Activated effector memory CD4-positive, alpha-beta T cell treated with Interleukin-2 at 50 U/mL for 16 hours (primary cell): ENCODE data around the gene TENM3.

ENCODE experiments used
- DNase-seq: peaks from one replicate; pipeline ENCODE4 v3.0.0-alpha.2; 2020

TENM3 gene

DNA sequence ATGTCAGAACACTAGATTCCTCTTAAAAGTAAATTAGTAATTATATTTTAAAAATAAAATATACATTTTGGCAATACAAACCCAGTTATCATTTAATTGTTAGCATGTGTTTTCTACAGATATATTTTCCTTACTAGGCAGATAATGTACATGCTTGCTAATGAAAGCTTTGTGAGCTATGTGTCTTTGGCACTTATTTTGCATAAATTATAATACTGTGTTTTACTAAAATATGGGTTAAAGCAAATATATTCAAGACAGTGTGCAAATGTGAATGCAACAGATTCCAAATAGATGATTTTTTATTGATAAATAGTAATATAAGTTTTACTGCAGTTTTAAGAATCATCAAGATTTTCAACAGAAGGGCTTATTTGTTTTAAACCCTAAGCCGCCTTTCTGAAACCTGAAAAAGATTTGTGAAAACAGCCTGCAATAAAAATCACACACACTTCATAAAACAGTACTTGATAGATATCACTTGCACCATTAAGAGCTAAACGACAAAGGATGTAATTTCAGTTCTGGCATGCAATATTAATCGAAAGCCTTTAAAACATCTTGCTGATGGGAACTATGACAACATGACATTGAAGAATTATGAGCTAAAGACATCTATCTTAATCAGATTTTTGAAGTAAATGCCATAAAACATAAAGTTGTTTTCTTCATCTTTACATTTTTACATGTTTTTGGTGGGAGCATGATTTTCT is 340.7 kb downstream of the TENM3 start:
- DNase-seq, result no peak

DNA sequence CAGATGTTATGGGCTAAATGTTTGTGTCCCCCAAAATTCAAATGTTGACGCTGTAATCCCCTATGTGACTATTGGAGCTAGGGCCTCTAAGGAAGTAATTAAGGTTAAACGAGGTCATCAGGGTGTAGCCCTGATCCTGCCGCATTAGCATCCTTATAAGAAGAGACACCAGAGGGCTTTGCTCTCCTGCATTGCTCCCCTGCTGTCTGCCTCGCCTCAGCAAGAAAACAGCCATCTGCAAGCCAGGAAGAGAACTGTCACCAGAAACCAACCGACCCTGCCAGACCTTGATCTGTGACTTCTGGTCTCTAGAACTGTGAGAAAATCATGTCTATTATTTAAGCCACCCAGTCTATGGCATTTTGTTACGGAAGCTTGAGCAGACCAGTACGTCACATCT is 342.1 kb downstream of the TENM3 start:
- no peak for DNase-seq

DNA sequence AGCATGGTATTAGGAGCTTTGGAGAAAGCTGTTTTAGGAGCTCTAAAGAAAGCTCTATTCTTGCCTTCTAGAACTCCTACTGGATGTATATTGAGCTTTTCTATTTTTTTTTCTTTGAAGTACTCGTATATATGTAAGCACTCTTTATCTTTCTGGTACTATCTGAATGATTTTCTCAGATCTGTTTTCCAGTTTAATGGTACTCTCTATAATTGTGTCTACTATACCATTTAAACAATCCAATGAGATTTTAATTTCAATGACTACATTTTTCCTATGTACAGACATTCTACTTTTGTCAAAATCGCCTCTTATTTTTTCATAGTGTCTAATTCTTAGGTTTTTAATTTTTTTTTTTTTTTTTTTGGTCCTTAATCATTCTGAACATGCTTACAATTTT is 345.9 kb downstream of the TENM3 start:
- DNase-seq, result no peak

DNA sequence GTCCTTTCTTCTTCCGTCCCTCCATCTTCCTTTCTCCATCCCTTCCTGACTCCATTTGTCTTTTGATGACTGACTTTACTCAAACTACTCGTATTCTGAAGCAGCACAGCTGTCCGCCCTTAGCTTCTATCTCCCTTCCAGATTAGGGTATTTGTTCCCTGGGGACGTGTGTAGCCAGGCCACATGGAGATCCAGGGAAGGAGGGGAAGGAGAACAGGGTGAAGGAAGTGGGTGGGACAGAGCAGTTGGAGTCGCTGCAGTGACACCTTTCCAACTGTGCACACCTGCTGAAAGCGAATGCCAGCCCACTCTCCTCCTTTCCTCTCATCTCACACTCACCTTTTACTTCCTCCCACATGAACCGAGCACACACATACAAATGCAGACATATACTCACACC is 350.2 kb downstream of the TENM3 start:
- no peak for DNase-seq

DNA sequence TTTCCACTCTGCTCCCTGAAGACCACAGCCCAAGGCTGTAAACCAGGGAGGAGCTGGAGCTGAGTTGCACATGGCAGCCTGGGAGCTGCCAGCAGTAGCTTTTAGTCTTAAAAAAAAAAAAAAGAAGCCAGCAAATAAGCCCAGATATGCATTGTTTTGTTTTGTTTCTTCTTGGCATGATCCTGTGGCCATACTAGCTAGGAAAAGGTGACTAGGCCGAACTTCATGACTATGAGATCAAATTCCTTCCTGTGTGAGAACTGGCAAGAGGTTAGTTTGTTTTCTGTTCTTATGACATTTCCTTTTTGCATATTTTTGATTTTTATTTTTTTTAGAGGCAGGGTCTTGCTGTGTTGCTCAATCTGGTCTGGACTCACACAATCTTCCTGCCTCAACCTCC is 350.7 kb downstream of the TENM3 start:
- DNase-seq, result no peak

DNA sequence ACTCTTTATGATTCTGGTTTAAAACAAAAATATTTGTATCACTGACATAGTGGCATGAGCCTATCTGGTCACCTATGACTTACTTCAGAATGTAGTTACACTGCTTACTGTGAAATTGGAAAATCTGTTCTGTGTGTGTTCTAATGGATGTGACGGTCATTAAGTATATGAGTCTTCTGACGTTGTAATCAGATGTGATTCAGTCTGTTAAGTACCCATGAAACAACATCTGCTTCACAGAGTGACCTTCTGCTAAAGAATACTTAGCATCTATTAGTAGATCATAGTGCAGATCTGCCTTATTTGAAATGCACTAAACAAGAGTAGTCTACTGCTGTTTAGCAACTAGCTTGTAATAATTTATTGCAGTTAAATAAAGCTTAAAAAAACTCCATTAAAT is 356.9 kb downstream of the TENM3 start:
- no peak for DNase-seq

DNA sequence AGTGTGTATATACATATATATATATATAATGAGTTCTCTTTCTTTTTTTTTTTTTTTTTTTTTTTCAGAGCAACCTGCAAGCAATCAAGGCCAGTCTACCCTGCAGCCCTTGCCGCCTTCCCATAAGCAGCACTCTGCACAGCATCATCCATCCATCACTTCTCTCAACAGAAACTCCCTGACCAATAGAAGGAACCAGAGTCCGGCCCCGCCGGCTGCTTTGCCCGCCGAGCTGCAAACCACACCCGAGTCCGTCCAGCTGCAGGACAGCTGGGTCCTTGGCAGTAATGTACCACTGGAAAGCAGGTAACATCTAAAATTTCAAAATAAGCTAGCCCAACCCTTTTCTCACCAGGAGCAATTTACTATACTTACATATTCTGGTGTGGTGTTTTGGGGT is 357.7 kb downstream of the TENM3 start:
- no peak for DNase-seq

DNA sequence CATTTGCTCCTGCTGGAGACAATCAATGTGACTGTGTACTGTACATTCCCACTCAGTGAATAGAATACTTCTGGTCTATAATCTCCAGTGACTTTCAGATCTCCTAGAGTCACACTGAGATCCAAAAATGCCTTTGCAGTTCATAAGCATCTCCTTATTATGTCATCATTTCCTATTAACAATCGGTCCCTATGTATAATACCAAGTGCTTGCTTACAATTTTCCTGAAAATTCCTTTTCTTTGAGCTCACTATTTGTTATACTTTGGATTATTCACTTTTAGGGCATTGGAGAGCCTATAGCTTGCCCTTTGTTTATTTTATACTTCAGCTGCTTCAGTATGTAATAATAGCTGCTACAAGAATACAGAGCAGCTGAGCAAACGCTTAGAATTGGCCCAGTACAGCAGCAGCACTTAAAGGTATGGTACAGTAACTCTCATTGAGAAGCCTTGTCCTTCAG is 361.0 kb downstream of the TENM3 start:
- no peak for DNase-seq

DNA sequence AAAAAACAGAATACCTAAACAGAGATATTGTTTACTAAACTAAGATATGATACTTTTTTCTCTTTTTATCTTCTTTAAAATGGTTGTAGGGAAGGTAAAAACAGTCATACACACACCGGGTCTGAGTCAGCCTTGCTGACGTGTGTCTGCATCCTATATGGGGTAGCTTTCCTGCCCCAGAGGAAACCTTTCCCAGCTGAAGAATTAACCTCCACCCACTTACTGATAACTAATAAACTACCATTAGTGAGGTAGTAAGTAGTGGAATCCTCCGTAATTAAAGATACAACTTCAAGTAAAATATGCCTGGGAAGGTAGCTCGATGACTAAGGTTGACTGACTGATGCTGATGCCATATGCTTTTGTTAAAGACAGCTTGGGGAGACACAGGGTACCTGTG is 361.8 kb downstream of the TENM3 start:
- DNase-seq, result no peak

DNA sequence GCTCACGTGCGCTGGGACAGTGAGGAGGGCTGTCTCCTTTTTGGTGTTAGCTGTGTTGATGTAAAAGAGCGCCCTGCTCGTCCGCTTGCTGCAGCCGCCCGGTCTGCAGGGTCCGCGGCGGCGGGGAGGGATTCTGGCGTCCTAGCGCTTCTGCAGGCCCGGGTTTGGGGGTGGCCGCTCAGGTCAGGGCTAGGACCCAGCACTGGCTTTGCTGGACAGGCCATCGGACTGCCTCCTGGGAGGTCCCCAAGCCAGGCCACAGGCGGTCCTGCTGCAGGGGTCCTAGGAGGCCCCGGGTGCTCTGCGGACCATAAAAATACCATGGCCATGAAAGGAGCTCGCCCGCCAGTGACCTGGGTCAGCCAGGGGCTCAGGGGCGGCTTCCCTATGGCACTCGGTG is 365.3 kb downstream of the TENM3 start:
- no peak for DNase-seq

DNA sequence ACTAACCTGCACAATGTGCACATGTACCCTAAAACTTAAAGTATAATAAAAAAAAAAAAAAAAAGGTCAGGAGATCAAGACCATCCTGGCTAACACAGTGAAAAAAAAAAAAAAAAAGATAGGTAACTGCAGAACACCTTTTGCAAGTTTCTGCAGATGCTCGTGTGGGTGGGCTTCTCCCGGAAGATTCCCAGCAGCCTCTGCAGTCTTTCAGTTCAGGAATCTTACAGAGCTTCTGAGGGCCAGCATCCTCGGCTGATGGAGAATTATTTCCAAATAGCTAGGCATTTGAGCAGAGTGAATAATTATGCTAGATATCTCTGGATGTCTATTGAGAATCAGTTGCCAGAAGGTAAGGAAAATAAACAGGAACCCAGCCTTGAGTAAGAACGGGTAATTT is 373.3 kb downstream of the TENM3 start:
- no peak for DNase-seq

DNA sequence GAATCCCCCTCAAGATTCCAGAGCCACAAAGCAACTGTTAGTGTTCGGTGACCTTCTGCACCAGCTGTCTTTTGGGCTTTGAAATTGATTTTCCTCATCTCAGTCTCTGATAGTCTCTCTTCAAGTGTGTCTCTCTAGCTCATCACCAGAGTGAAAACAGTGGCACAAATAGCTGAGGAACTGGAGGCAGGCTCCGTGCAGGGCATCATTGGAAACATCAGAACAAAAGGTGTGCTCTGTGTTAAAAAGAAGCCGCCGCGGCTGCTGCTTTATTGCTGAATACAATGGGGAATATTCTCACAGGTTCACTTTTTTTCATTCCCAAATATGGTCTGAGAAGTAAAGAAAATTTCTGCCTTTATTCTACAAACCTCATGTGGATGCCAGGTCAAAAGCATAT is 376.5 kb downstream of the TENM3 start:
- DNase-seq, result no peak

DNA sequence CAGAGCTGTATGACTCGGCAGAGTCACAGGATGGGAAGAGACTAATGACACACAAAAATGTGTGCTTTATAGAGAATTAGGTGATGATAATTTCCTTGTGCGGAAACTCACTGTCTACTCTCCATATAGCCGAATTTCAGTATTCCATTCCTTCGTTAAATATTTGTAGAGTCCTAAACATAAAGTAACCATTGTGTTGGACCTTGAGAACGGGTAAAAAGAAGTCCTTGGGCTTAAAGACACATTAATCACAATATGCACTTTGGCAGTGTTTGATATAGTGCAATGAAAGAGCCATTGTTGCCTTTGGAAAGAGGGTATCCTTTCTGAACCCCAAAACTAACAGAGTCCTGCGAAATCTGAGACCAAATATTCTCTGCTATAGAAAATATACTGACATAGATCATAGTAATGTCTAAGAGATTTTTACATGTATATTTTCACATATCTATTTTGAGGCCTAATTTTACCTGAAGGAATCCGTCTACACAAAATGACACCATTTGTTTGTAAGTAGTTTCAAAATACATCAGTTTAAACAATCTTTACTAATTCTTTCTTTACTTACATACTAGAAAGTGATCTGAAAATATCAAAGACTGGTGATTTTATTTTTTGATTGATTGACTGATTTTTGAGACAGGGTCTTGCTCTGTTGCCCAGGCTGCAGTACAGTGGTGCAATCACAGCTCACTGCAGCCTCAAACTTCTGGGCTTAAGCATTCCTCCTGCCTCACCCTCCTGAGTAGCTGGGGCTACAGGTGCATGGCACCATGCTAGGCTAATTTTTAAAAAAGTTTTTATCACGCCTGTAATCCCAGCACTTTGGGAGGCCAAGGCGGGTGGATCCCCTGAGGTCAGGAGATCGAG is 377.1 kb downstream of the TENM3 start:
- no peak for DNase-seq

DNA sequence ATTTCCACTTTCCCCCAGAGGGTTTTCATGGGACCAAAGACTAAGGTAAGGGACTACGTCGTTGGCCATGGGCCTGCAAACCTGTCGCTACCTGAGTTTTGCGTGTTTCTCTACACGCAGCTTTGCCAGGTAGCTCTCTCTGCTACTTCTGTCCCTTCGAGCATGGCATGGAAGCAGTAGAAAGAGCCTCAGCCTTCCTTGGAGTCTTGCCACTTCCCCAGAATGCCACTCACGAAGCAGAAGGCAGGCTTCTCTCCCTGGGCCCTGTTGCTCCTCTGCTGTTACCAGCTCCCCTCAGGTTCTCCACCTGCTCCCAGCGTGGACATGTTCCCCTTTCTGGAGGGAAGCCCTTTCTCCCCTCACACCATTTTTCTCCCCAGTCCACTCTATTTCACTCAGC is 381.1 kb downstream of the TENM3 start:
- no peak for DNase-seq

DNA sequence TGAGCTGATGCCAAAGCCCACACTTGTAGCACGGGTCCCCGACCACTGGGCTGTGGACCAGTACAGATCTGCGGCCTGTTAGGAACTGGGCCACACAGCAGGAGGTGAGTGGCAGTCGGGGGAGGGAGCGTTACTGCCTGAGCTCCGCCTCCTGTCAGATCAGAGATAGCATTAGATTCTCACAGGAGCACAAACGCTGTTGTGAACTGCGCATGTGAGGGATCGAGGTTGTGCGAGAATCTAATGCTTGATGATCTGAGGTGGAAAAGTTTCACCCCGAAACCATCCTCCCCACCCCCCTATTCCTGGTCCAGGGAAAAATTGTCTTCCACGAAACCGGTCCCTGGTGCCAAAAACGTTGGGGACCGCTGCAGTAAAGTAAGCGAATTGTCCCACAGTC is 382.0 kb downstream of the TENM3 start:
- no peak for DNase-seq

DNA sequence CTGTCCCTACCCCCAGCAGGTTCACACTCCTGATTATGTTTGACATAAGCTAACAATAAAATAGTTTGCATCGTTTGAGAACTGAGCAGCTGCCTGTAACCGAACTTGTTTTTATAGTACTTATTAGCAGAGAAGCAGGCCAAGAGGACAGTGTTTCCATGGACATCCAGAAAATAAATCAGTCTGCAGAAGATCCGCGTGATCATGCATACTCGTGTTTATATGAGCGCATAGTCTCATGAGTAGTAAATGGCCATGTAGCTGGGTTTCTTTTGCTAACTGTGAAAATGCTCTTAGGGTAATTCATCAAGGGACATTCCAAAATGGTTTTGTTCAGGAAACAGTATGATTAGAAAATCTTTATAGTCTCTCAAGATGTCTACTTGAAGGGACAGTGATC is 384.8 kb downstream of the TENM3 start:
- no peak for DNase-seq

DNA sequence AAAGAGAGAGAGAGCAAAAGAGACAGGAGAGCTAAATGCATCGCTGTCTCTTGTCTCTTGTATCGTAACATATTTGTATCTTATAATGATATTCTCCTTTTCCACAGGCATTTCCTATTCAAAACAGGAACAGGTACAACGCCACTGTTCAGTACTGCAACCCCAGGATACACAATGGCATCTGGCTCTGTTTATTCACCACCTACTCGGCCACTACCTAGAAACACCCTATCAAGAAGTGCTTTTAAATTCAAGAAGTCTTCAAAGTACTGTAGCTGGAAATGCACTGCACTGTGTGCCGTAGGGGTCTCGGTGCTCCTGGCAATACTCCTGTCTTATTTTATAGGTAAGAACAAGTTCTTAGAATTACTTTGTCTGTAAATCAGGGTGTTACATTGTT is 385.3 kb downstream of the TENM3 start:
- no peak for DNase-seq

DNA sequence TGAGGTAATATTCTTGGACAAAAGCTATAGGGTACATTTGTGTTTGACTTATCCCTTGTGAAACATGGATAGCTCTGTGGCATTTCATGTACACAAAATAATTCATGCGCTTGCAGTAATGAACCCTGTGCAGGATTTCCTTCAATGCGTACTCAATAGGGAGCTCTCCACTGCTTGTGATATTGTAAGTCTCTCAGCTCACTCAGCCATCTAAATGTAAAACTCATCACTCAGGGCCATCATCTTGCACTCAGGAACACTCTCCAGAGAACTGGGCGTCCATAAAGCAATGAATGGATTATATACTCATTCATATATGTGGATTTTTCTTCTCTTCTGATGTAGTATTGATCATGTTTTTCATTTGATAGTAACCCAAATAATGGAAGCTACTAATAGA is 385.9 kb downstream of the TENM3 start:
- no peak for DNase-seq

DNA sequence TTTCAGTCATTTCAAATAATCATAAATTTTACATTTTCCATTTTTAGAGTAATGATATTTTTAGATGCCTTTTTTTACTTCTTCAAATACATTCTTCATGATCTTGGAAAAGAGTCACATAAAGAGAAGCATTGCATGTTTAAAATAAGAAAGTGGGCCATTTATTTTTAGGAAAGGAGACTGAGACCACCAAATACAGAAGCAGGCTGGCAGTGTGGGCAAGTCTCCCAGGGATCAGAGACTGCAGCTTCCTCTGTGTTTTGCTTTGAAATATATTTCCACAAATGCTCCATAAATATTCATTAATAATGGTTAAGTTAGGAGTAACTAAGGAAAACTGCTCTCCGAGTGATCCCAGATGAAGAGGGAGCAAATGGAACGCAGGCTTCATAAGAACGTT is 397.3 kb downstream of the TENM3 start:
- no peak for DNase-seq

DNA sequence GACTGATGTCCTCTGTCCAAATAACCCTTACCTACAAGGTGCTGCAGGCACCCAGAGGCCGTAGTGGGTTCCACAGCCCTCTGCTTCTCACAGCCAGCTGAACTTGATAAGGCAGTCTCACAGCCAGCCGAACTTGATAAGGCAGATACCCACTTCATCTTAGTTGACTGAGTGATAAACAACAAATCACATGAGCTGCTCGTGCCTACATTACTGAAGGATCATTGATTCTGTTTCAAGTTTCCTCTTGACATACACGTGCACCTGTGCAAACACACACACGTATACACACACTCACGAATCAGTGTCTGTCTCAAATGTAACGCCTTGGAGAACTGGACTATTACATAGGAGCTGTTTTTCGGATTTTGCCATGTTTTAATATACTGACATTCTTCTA is 397.7 kb downstream of the TENM3 start:
- DNase-seq, result no peak

DNA sequence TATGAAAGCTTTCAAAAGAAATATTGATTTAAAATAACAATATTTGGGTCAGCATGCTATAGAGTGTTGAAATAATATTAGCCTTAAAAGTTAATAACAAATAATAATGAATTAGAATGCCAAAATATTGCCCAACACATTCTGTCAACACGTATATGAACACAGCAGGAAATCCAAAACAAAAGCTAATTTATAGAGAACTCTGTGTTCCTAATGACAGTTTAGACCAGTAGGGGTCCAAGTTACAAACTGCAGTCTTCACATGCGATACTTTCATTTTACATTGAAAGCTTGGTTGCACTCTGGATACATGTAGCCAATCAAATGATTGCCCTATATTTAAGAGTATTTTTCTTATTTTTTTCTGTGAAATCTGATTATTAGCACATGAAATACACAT is 399.6 kb downstream of the TENM3 start:
- no peak for DNase-seq

DNA sequence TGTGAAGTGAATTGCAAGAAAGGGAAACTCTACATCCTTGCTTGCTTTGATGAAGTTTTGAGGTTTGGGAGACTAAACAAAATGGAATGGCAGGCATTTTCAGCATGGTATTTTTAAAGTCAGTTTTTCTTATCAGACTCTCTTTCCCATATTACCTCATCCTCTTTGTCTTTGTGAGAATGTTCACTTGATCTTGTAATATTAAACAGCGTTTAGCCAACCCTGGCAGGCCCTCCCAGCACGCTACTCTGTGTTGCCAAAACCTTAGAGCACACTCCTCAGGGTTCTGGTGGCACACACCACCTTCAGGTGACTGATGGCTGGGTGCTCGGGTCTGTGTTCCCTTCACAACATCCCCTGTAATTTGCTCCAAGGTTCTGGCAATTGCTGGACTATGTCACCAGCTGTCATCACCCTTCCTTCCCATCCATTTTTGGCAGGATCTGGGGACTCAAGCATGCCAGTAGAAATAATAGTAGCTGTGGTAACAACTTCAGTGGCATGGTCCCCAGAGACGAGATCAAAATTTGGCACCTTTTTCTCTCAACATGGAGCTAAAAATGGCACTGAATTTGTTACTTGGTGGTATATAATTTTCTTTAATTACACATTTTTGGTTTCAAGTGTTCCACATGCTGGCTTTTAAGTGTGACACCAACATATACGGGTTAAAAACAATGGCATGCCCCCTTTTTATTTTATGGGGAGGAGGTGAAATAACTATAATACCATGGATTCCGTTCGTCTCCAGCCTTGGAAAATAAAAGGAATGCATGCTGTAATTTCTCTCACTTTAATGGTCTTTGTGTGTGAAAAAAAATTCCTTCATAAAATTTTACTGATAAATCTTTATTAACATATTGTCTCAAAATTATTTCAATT is 400.8 kb downstream of the TENM3 start:
- DNase-seq, result no peak

DNA sequence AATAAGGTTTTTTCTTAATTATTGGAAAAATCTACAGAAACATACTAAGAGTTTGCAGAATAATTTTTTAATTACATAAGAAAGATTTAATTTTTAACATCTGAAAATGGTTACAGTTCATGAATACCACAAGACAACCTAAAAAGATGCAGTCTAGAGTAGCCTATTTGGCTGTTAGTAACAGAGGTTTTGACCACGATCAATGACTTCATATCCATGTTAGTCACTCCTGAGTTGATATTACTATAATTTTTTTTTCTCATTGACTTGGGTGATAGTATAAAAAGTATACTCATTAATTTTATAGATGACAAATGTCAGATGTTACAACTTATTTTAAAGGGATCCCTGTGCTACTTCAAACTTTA is 401.5 kb downstream of the TENM3 start:
- no peak for DNase-seq

DNA sequence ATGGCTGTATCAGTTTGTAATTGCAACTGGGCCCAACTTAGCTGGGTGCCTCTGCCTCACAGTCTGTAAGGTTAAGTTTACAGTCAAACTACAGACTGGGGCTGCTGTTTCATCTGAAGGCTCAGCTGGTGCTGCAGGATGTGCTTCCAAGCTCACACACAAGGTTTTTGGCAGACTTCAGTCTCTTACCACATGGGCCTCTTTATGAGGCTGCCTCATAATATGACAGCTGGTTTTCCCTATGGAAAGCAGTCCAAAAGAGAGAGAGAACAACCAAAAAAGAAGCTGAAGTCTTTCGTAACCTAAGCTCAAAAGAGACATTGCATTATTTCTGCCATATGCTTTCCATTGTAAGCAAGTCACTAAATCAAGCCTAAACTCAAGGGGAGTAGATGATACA is 402.3 kb downstream of the TENM3 start:
- no peak for DNase-seq
